HEK293T (cell line): ENCODE results near the gene LRRC10B.

Source experiments
- FOXM1 ChIP-seq: fragments of 450-650 bp; IDR thresholded peaks from 2 replicates; pipeline ENCODE4 v1.6.1; 2017; ENCODE audit warnings: mild to moderate bottlenecking, borderline replicate concordance
- LEF1 ChIP-seq: fragments of 450-650 bp; IDR thresholded peaks from 2 replicates; pipeline ENCODE4 v1.6.1; 2017; ENCODE audit warnings: mild to moderate bottlenecking, borderline replicate concordance
- SP1 ChIP-seq: fragments of 450-650 bp; IDR thresholded peaks from 2 replicates; pipeline ENCODE4 v1.6.1; 2017
- SUZ12 ChIP-seq: fragments of 450-650 bp; IDR thresholded peaks from 2 replicates; pipeline ENCODE4 v1.6.1; 2016; ENCODE audit warnings: mild to moderate bottlenecking
- TF ChIP-seq, protein P1 (sequence below): fragments of 450-650 bp; IDR thresholded peaks from 2 replicates; pipeline ENCODE4 v1.6.1; 2016

DNA sequence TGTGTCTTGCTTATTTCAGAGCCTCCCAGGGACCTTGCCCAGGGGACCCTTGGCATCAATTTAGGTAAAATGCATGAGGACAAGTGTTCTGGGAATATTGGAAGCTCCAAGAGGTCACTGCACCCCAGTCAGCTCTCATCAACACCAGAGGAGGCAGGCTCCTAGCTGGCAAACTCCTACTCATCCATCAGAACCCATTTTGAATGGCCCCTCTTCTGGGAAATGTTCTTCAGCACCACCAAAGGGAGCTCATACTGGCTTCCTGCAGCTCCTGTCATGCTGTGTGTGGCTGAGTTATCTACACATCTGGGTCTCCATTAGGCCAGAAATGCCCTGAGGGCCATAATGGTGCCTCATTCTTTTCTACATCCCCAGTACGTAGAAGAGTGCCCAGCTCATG is 17.7 kb downstream of the LRRC10B start:
- TF ChIP-seq LEF1 (no peak), SP1 (no peak), SUZ12 (no peak), FOXM1 (no peak)
- TF ChIP-seq, protein P1, sequence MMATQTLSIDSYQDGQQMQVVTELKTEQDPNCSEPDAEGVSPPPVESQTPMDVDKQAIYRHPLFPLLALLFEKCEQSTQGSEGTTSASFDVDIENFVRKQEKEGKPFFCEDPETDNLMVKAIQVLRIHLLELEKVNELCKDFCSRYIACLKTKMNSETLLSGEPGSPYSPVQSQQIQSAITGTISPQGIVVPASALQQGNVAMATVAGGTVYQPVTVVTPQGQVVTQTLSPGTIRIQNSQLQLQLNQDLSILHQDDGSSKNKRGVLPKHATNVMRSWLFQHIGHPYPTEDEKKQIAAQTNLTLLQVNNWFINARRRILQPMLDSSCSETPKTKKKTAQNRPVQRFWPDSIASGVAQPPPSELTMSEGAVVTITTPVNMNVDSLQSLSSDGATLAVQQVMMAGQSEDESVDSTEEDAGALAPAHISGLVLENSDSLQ = no peak
